SHP77 treated with DMSO at 0.1 percent for 48 hours (cell line): Measurements from ENCODE around the gene ZFP1.

Experiments
- DNase-seq: peaks from one replicate; lab custom pipeline; 2025; lab: John Stamatoyannopoulos, UW

The ZFP1 gene

GRCh38 chr16:75160386-75160785 lies 12.1 kb downstream of the ZFP1 start:
- no peak for DNase-seq

GRCh38 chr16:75169899-75170405 lies 21.6 kb downstream of the ZFP1 start:
- no peak for DNase-seq

- no peak for DNase-seq
These were observed 24.3 kb downstream of the ZFP1 start for GRCh38 chr16:75172578-75172977.

GRCh38 chr16:75175074-75175473 lies 26.8 kb downstream of the ZFP1 start:
- DNase-seq, result no peak

GRCh38 chr16:75176926-75177325 lies 28.6 kb downstream of the ZFP1 start:
- DNase-seq, result no peak

GRCh38 chr16:75179208-75179607 lies 30.9 kb downstream of the ZFP1 start:
- no peak for DNase-seq

GRCh38 chr16:75181630-75182029 lies 33.3 kb downstream of the ZFP1 start:
- no peak for DNase-seq

GRCh38 chr16:75188832-75189477 lies 40.6 kb downstream of the ZFP1 start:
- DNase-seq, result no peak

GRCh38 chr16:75189638-75190245 lies 41.4 kb downstream of the ZFP1 start:
- no peak for DNase-seq

GRCh38 chr16:75192606-75193264 lies 44.4 kb downstream of the ZFP1 start:
- no peak for DNase-seq

GRCh38 chr16:75193265-75193650 lies 44.9 kb downstream of the ZFP1 start:
- DNase-seq, result no peak

GRCh38 chr16:75193730-75194444 lies 45.6 kb downstream of the ZFP1 start:
- DNase-seq, result no peak

- DNase-seq, result no peak
These were observed 47.8 kb downstream of the ZFP1 start for GRCh38 chr16:75195811-75196790.

GRCh38 chr16:75196836-75197235 lies 48.5 kb downstream of the ZFP1 start:
- no peak for DNase-seq

GRCh38 chr16:75197522-75198134 lies 49.3 kb downstream of the ZFP1 start:
- DNase-seq, result no peak

GRCh38 chr16:75198135-75198600 lies 49.8 kb downstream of the ZFP1 start:
- no peak for DNase-seq

GRCh38 chr16:75202069-75202590 lies 53.8 kb downstream of the ZFP1 start:
- DNase-seq, result no peak

- no peak for DNase-seq
These were observed 54.8 kb downstream of the ZFP1 start for GRCh38 chr16:75203096-75203495.

- no peak for DNase-seq
These were observed 55.5 kb downstream of the ZFP1 start for GRCh38 chr16:75203667-75204409.

- no peak for DNase-seq
These were observed 56.1 kb downstream of the ZFP1 start for GRCh38 chr16:75204410-75204758.
